AG04449 (cell line): Measurements from ENCODE around the gene TBCCD1.

Experiments
- CTCF ChIA-PET: fragments of 350-600 bp; formaldehyde crosslinking; extraction: SDS; loops from one replicate; lab custom pipeline; 2021; ENCODE audit warnings: antibody characterized with exemption; lab: Yijun Ruan, JAX
- POLR2A ChIA-PET: fragments of 400-600, 350-600 bp; formaldehyde crosslinking; extraction: SDS; loops from one replicate; lab custom pipeline; 2020; ENCODE audit warnings: antibody characterized with exemption, inconsistent platforms; lab: Yijun Ruan, JAX
- DNase-seq: peaks from one replicate; pipeline ENCODE4 v3.0.0-alpha.2; 2010; ENCODE audit warnings: low read depth, low spot score
- H3K4me3 ChIP-seq: 2 replicates; pipeline ENCODE4 v1.5.1; 2011; ENCODE audit warnings: low read depth, mild to moderate bottlenecking, control low read depth, low read length
- TF ChIP-seq, protein P1 (sequence below): IDR thresholded peaks from one replicate; pipeline ENCODE4 v1.5.1; 2011; ENCODE audit warnings: mild to moderate bottlenecking, moderate library complexity, low read length, control low read depth, inconsistent platforms; ENCODE audit not compliant: insufficient read depth; ENCODE audit errors: missing control alignments

The TBCCD1 gene

GRCh38 chr3:186551387-186551786 lies 15.8 kb downstream of the TBCCD1 start:
- ChIA-PET POLR2A (no interaction called here), CTCF (interaction anchor here (1.4 to 2.9 kb wide), 2 partner anchors 11 to 568 kb away, joined by 3 to 15 read pairs; no protein-coding TSS in a partner anchor)
- no peak overlapping the region for H3K4me3 ChIP-seq
- TF ChIP-seq, protein P1, sequence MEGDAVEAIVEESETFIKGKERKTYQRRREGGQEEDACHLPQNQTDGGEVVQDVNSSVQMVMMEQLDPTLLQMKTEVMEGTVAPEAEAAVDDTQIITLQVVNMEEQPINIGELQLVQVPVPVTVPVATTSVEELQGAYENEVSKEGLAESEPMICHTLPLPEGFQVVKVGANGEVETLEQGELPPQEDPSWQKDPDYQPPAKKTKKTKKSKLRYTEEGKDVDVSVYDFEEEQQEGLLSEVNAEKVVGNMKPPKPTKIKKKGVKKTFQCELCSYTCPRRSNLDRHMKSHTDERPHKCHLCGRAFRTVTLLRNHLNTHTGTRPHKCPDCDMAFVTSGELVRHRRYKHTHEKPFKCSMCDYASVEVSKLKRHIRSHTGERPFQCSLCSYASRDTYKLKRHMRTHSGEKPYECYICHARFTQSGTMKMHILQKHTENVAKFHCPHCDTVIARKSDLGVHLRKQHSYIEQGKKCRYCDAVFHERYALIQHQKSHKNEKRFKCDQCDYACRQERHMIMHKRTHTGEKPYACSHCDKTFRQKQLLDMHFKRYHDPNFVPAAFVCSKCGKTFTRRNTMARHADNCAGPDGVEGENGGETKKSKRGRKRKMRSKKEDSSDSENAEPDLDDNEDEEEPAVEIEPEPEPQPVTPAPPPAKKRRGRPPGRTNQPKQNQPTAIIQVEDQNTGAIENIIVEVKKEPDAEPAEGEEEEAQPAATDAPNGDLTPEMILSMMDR: no peak
- no peak for DNase-seq

DNA sequence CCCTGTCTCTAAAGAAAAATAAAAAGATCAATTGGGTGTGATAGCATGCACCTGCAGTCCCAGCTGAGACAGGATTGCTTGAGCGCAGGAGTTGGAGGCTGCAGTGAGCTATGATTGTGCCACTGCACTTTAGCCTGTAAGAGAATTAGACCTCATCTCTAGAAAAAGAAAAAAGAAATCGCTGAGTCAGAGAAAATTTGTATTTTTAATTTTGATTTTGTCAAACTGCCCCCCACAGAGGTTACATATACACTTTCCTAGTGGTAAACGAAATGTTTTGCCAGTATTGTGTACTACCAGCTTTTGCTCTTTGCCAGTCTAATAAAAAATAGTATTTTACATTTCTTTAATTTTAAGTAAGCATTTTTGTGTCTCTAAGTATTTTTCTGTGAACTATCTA lies 17.6 kb downstream of the TBCCD1 start:
- no peak overlapping the region for H3K4me3 ChIP-seq
- TF ChIP-seq, protein P1: no peak
- ChIA-PET POLR2A (no interaction called here), CTCF (interaction anchor here (0.7 to 4.4 kb wide), 2 partner anchors 10 to 272 kb away, joined by 5 to 33 read pairs; no protein-coding TSS in a partner anchor)
- no peak for DNase-seq

DNA sequence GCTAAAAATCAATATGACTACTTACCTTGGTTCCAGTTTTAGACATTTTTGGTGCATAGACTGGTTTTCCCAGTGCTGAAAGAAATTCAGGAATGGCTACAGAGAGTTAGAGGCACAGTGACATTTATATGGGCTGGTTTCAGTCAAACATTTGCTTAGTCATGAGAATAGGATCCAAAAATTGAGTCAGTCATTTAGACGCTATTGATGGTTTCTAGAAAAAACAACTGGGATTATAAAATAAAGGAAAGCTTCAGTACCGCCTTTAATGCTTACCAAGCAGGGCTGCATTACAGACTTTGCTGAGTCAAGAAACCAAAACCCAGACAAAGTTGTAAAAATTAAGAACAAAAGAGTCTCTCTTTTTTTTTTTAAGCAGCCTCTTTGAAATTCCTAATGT lies 22.9 kb downstream of the TBCCD1 start, which contains the start of gene CRYGS:
Gene CRYGS (minus strand): TSS at position 100 of the 400 bp plus-strand sequence. CDS start 54 bp downstream, at position 46.
- TF ChIP-seq, protein P1: no peak
- no peak within 1 kb of the TSS for H3K4me3 ChIP-seq
- ChIA-PET CTCF (interaction anchor here (1.2 to 3.2 kb wide), 3 partner anchors 70 to 561 kb away, joined by 5 to 9 read pairs (median 7); no protein-coding TSS in a partner anchor), POLR2A (no interaction called here)
- no peak for DNase-seq

- ChIA-PET POLR2A (no interaction called here), CTCF (interaction anchor here (0.6 to 10.1 kb wide), 64 partner anchors 8 to 1177 kb away, joined by 3 to 211 read pairs (median 5); partner anchors contain the start of gene AHSG)
Observed at GRCh38 chr3:186540835-186541226, 26.3 kb downstream of the TBCCD1 start.

DNA sequence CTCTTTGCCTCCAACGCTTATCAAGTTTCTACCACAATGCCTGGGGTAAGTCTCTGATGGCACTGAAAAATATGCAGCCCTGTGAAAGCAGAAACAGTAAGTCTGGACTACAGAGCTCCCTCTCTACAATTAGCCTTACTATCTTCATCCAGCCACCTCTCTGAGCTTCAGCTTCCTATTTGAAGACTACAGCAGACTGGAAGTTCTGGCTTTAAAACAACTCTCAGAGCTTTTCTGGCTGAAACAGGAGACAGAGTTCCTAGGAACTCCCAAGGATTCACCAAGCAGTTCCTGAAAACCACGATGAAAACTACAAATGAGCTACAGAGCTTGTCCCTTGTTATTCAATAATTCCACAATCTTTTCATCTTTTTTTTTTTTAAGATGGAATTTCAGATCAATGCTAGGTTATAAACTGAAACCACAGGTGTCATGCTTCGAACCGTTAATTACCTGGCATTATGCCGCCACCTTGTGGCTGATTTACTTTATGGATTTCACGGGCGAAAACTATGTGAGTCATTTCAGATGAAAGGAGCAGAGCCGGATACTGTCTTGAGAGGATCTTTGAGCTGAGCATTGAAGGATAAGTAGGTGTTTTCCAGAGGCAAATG lies 26.8 kb downstream of the TBCCD1 start:
- peak; percentile 21 for DNase-seq
- ChIA-PET POLR2A (no interaction called here), CTCF (interaction anchor here (0.6 to 10.1 kb wide), 80 partner anchors 8 to 1177 kb away, joined by 3 to 211 read pairs (median 4); partner anchors contain the start of gene AHSG)
- no peak overlapping the region for H3K4me3 ChIP-seq
- TF ChIP-seq, protein P1: peak; percentile 32

More at GRCh38 chr3:186540835-186541226, 26.3 kb downstream of the TBCCD1 start:
- TF ChIP-seq, protein P1: no peak
- peak; percentile 3 for DNase-seq
- no peak overlapping the region for H3K4me3 ChIP-seq

- DNase-seq: no peak
- H3K4me3 ChIP-seq: no peak overlapping the region
- POLR2A ChIA-PET: no interaction called here
- TF ChIP-seq, protein P1: no peak
- CTCF ChIA-PET: interaction anchor here (0.9 to 10.1 kb wide), 18 partner anchors 10 to 595 kb away, joined by 3 to 211 read pairs (median 12); partner anchors contain the start of genes AHSG and DNAJB11
Observed at GRCh38 chr3:186538779-186539178, 28.4 kb downstream of the TBCCD1 start.
